GM21526 (cell line): ENCODE results near the gene OR52K1.

ENCODE experiments used
- ATAC-seq: cut with Tn5 transposase; IDR thresholded peaks from one replicate; pipeline ENCODE4 v1.9.1; 2021; ENCODE audit warnings: moderate library complexity; ENCODE audit not compliant: unreplicated experiment, low FRiP score

The OR52K1 gene

DNA sequence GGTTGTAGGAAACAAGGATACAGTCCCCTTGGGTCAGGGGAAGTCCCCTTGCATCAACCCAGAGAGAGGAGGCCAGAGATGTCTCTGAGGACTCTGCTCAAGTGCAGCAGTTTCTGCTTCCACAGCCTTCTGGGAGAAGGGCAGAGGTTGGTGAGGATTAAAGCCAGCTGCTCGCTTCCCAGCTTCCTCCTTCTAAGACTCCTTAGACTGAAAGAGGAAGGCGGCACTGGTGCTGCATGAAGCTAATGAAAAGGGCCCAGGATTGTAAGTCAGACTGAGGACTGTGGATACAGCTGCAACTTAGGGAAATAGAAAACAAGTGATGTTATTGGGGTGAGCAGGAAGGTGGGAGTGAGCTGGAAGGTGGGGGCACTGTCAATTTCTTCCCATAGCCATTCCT is at the start of gene OR52K1:
Gene OR52K1 (plus strand): TSS at position 202 of the 400 bp plus-strand sequence. CDS start 6,255 bp downstream, outside the sequence.
- no peak for ATAC-seq

DNA sequence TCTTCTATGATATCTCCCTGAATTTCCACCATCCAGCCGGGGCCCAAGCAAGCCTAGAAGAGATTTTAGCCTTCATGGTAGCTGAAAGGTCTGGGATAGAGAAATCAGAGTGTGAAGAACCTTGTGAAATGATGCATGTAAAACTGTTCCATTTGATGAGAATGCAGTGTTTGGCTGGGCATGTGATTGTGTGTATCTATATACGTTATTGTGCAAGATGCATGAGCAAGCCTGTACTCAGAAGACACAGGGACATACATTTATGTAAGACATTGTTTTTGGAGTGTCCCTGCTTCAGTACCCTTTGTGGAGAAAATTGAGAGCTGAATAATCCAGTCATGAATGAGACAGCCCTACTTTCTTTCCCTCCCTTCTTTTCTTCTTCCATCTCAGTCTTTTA is 48.6 kb upstream of the OR52K1 start:
- no peak for ATAC-seq

DNA sequence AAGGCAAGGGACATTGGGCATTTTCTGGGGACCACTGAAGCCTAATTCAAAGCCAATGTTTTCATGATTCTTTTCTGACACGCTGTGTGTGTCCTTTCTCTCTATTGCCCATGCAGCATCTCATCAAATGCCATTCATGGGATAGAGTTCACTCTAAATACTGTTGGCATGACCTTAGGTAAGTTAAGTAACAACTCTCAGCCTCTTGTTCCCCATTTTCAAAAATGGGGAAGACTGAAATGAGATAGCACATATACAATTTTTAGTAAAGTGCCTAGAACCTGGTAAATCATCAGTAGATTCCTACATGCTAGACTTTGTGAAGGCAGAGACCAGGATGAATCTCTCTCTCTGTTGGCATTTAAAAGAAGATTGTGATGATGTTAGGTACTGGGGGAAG is 46.0 kb upstream of the OR52K1 start:
- ATAC-seq: no peak

DNA sequence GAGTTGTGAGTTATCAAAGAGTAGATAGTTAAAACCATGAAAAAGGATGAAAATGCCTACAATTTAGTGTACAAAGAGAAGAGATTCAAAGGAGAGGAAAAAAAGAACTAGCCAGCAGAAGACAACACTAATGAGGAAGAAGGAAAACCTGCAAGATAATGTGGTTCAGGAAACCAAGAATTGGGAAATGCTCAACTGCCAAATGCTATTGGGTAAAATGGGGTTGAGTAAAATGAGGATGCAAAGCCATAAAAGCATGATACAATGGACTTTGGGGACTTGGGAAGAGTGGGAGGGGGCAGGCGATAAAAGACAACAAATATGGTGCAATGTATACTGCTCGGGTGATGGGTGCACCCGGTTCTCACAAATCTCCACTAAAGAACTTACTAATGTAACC is 40.9 kb upstream of the OR52K1 start:
- no peak for ATAC-seq

DNA sequence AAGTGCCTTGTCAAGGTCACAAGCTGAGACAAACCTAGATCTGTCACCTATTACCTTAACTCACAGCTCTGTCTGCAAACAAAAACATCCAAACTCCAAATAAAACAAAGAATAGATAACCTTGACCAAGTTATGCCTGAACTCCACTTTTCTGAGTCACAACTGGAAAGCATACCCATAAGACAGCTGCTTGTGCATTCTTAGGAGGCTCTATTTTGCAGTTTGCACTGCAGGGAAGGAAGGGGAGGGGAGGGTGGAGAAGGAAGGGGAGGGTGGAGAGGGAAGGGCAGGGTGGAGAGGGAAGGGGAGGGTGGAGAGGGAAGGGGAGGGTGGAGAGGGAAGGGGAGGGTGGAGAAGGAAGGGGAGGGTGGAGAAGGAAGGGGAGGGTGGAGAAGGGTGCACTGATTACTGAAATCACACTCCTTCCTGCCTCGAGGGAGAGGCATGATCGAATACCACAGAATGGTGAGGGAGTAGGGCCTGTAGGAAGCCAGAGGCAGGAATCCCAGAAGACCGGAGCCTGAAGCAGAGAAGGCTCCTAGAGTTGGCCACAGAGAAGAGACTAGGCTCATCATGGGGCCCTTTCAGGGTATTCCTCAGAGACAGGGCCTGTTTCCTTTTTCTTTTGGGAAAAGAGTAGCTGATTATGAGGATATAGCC is 39.1 kb upstream of the OR52K1 start:
- ATAC-seq: no peak

DNA sequence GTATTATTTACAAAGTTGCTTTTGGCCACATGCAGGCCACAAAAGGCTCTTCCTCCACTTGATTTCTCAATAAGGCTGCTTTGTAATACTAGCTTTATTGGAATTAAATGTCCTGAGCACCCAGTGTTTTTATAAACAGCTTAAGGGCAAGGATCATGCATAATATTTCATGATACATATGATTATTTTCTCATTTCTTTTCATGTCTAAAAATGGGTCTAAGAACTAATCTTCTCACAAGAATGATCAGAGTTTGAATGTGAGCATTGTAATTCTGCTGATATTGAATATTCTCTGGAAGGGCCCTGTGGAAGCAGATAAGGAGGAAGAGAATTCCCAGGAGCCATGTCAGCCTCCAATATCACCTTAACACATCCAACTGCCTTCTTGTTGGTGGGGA is 33.5 kb upstream of the OR52K1 start, which contains the start of gene OR52K2:
Gene OR52K2 (plus strand): TSS at position 301 of the 400 bp plus-strand sequence. CDS start 45 bp downstream, at position 346.
- ATAC-seq: no peak

DNA sequence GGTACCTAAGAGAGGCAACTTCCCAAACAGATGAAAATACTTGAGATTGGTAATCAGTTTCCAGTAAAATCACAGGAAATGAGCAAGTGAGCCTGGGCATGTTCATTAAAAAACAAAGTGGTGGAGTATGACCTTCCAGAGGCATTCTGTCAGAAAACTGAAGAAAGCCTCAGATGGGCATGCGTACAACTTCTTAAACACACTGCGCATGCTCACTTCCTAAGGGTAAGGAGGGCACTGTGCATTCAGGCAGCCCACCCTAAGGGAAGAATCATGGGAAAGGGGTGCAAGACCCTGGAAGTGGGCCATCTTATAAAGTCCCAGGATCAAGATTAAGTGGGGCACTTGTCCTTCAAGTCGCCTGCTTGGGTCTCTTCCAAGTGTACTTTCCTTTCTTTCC is 29.3 kb upstream of the OR52K1 start:
- no peak for ATAC-seq

DNA sequence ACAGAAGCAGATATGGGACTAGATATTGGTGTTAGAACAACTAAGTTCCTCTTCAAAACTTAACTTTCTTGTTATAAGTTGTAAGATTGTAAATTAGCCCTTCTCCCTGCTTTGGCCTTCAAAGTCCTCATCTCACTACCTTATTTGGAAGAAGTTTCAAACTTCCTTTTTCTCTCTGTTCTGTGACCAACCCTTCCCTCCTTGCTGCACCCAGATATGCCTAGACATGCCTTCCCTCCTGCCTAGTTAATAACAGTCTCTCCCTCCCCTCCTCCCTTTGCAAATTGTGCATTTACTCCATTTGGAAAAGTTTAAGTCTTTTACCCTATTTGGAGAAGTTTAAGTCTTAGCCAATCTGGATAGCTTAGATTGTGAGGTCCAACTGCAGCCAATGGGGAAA is 28.4 kb upstream of the OR52K1 start:
- ATAC-seq: no peak

DNA sequence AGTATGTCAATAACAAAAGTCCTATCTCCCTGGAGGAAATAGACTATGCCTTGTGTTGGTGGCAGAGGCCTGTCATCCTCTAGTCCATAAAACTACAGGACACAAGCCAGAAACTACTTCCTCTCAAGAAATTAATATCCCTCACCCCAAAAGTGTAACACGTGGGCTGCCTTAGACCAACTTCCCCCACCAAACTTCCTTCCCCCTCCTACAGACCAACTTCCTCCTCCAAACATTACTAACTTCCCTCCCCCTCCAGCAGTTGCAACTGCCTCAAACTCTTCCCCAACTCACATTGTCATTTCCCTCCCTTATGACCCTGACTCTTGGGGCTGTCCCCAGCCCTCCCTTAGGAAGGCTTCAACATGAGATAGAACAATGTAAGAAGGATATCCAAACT is 27.0 kb upstream of the OR52K1 start:
- no peak for ATAC-seq

DNA sequence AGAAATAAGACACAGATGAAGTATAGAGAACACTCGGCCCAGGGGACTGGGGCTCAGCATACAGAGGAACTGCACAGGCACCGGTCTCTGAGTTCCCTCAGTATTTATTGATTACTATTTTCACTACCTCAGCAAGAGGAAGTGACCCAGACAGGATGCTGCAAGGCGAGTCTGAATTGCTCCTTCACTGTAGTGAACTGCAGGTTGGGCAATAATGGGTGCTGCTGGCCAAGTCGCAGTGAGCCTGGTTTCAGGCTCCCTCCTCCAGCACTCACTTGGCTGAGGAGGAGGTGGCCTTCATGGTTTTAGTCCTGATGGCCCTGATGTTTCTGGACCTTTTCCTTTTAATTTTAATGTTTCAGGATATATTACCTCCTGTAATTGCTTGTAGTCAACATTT is 22.9 kb upstream of the OR52K1 start:
- no peak for ATAC-seq

DNA sequence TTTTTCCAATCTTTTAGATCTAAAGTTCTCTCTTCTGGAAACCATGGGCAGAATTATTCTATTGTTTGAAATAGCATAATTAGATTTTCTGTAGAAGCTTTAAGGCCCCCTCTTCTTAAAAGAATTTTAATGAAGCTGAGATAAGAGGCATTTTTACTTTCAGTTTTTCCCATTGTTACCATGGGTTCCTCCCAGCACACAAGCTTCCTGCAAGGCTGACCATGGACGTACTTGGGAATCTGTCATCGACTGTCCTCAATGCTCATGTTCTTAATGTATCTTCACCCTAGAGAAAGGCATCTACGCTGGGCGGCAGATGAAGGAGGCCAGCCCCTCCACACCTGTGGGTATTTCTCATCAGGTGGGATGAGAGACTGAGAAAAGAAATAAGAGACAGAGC is 22.3 kb upstream of the OR52K1 start:
- no peak for ATAC-seq

DNA sequence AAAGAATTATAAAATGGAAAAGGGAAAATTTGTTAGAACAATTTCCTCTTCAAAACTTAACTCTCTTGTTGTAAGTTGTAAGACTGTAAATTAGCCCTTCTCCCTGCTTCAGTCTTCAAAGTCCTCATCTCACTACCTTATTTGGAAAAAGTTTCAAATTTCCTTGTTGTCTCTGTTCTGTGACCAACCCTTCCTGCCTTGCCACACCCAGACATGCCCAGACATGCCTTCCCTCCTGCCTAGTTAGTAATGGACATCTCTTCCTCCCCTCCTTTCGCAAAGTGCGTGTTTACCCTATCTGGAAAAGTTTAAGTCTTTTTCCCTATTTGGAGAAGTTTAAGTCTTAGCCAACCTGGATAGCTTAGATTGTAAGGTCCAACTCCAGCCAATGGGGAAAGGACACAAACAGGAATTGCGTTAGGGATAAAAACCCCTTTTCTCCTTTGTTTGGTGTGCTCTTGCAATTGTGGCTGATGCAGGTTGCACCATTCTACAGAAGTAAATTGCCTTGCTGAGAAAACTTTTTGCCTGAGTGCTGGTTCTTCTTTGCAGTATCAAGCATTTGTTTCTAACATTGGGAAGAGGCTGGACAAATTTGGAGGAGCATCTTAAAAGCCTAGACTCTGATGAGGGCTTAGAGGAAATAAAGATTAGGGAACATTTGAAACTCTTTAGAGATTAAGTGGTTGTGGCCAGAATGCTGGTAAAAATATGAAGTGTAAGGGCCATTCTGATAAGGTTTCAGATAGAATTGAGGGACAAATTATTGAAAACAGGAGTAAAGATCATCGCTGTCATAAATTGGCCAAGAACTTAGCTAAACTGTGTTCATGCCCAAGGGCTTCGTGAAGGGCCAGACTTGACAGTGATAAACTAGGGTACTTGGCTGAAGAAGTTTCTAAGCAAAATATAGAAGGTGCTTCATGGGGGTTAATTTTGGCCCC is 18.0 kb upstream of the OR52K1 start:
- no peak for ATAC-seq

DNA sequence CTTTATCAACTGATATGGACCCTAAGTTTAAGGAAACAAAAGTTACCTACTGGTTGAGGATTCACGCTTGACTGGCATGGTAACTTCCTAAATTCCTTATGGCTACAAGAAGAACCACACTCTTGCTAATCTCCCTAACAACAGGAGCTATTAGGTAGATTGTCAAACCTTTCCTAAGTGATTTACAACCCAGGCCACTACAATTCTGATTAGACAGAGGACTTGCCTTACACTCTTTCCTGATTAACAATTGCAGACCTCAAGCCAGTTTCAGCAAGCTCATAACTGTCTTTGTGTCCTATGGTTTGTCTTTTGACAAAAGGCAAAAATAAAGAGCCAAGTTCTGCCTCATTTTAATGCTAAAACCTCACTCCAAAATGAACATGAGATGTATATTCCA is 17.0 kb upstream of the OR52K1 start:
- no peak for ATAC-seq

DNA sequence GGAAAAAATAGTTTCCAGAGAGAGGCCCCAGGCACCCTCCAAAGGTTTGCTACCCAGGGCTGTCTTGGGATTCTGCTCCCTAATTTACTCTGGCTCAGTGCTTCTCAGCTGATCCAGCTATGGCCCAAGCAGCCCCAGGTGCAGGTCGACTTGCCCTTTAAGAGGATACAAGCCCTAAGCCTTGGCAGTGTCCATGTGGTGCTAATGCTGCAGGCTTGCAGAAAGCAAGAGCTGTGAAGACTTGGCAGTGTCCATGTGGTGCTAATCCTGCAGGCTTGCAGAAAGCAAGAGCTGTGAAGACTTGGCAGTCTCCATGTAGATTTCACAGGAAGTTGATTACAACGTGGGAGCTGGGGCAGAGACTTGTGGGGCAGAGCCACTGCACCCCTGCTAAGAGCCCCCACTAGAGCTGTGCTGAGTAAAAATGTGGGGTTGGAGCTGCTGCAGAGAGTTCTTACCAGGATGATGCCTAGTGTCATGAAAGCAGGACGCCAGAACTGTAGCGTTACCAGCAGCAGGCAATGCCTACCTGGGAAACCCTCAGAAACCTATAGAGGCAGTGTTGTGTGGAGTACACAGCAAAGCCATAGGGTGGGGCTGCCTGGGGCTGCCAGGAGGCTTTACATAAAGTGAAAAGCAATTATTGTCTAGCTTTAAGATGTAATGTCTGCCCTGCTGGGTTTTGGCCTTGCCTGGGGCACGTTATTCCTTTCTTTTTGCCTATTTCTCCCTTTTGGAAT is 16.1 kb upstream of the OR52K1 start:
- ATAC-seq: no peak

DNA sequence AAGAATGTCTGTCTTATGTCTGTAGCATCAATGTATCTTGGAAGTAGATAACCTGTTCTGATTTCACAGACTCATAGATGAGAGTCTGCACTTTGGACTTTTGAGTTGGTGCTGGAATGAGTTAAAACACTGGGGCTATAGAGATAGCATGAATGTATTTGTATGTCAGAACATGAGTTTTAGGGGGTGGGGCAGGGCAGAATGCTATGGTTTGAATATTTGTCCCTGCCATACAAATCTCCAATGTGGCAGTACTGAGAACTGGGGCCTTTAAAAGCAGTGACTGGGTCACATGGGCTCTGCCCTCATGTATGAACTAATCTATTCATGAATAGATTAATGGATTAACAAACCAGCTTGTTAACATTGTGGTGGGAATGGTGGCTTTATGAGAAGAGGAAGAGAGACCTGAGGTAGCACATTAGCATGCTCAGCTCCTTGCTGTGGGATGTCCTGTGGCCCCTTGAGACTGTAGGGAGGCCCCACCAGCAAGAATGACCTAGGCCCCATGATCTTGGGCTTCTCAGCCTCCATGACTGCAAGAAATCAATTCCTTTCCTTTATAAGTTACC is 15.5 kb upstream of the OR52K1 start:
- ATAC-seq: no peak

DNA sequence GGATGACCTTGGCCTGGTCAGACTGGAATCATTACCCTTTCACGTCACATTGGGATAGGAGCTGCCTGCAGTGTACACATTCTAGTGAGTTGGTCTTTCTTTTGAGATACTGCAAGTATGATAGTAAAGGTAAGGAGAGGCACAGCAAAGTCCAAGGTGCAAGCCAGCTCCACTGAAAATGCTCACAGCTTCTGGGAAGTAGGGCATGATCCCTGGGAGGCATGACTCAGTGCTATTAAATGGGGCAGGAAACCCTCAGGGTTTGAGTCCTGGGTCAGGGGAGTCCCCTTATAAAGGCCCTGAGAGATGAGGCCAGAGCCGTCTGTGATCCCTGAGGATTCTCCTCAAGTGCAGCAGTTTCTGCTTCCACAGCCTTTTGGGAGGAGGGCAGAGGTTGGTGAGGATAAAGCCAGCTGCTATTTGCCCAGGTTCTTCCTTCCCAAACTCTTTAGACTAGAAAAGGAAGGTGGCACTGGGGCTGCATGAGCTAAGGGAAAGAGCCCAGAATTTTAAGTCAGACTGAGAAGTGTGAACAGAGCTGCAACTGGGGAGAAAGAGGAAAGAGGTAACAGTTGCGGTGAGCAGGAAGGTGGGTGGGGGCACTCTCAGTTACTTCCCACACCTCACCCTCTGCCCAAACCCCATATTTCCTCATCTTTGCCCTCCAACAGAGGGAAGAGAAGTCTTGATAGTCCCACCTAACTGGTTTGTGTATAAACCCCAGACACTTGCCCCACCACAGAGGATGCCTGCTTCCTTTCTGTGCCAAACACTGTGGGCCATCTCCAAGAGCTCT is 14.4 kb upstream of the OR52K1 start:
- no peak for ATAC-seq

DNA sequence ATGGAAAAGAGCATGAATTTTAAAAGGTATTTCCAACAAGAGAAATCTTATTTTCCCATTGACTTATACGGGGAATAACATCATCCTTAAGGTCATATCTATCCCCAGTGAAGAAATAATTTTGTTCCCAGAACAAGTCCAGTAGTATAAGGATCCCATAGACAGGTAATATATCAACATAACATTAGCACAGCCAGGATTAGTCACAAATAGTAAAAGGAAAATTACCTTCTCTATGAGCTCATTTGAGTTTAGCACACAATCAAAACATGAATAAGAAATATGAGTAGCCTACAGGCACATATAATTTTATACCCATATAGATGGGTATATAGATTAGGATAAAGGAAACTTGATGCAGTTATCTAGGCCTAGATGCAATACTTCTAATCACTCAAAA is 2.8 kb upstream of the OR52K1 start:
- no peak for ATAC-seq

DNA sequence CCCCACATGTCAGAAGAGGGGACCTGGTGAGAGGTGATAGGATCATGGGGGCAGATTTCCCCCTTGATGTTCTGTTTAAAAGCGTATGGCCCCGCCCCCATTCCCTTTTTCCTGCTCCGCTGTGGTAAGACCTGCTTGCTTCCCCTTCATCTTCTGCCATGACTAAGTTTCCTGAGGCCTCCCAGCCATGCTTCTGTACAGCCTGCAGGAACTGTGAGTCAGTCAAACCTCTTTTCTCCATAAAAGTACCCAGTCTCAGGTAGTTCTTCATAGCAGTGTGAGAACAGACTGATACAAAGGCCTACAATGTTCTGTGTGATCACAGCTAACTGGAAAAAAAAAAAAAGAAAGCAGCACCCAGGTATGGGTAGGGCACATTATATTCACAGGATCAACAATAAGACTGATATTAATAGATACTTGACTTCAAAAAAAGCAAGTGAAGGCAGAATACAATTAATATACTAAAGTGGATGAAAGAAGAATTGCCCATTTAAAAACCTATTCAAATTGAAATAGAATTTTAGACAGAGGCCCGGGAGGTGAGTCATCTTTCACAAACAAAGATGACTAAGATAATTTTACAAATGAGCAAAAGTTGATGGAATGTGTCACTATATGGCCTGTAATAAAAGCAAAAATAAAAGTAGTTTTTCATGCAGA is 1.7 kb upstream of the OR52K1 start:
- ATAC-seq: no peak

DNA sequence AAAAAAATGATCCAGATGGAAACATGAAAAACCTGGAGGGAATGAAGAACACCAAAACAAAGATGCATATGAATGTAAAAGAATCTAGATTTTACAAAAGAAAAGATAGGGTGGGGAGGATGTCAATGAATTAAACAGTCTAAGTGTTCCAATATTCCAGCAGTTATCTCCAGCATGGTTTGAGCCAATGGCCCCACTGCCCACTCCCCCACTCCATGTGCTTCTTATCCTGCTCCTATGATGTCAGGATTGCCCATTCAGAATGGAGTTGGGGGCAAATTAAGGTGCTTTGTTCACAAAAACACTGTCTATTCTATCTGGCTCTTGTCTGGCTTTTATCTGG is 1.2 kb upstream of the OR52K1 start:
- ATAC-seq: no peak

DNA sequence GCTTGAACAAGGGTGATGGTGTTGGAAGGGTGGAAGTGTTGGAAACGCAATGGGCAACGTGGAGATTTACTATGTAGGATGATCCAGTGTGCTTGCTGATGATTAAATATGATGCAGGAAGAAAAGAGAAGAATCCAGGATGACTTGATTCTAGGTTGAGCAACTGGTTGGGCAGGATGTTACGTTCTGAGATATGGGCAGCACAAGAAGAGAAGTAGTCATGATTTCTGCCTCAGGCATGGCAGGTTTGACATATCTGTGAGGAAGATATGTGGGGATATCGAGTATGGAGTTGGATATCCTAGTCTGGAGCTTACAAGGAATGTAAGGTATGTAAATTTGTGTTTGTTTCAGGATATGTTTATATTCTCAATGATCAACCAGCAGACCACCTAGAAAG is 1.9 kb downstream of the OR52K1 start:
- no peak for ATAC-seq
